ENCODE measurements around the gene AQP12B.
"Not testable (repeated sequence)": the region's sequence is repeated elsewhere in the genome, so short reads cannot be mapped to it uniquely, and the experiment has no call there.

The AQP12B gene

DNA sequence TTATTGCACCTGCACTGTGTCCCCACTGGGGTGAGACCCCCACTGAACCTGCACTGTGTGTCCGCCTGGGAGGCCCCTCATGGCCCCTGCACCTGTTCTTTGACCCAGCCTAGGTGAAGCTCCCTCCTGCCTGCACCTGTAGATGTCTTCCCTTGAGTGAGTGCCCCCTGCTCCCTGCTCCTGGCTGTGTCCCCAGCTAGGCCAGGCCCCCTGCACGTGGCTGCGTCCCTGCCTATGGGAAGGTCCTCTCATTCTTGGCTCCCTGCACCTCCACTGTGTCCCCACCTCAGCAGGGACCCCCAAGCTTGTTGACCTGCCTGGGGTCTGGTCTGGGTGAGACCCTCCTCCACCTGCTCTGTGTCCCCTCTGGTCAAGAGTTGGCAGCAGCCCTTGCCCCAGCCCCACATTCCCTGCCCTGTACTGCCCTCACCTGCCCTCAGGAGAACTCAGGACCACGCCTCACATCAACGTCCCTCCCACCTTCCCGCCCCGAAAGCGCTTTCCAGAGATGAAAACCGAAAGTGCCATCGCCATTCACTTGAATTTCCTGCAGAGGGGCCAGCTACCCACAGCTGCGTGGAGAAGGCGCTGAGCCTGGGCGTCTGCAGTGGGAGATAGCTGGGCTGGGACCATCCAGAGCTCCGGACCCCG is 769 bp upstream of the AQP12B start:
- not testable (repeated sequence) for DNase-seq (ENCODE audit: low spot score)

- DNase-seq (ENCODE audit: low spot score): not testable (repeated sequence)
These were observed 2.5 kb downstream of the AQP12B start for GRCh38 chr2:240680185-240680584.

GRCh38 chr2:240678909-240679308 is 3.8 kb downstream of the AQP12B start:
- DNase-seq (ENCODE audit: low spot score): not testable (repeated sequence)

- DNase-seq (ENCODE audit: low spot score): not testable (repeated sequence)
These were observed 4.6 kb downstream of the AQP12B start for GRCh38 chr2:240678043-240678442.

- not testable (repeated sequence) for DNase-seq (ENCODE audit: low spot score)
These were observed 7.3 kb downstream of the AQP12B start for GRCh38 chr2:240675345-240675744.

DNA sequence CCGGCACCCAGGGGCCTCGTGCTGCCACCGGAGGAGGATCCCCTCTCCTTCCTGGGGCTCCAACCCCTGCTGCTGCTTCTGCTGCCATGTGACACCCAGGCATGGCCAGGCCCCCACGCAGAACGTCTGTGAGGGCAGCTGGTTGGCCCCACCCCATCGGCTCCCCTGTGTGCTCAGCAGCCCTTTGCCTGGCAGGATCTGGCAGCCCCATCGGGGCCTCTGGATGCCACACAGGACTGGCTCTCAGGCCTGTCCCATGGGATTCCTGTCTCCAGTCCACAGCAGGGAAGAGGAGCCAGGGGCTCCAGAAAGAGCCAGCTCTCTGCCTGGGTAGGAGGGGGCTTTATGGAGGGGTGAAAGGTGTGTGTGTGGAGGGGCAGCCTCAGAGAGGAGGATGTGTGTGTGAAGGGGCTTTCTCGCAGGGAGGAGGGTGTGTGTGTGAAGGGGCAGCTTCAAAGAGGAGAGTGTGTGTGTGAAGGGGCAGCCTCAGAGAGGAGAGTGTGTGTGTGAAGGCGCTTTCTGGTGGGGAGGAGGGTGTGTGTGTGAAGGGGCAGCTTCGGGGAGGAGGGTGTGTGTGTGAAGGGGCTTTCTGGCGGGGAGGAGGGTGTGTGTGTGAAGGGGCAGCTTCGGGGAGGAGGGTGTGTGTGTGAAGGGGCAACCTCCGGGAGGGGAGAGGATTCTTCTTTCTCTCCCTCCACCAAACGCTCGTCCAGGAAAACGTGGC is 8.1 kb downstream of the AQP12B start:
- not testable (repeated sequence) for DNase-seq (ENCODE audit: low spot score)

GRCh38 chr2:240672701-240673190 is 9.9 kb downstream of the AQP12B start:
- DNase-seq (ENCODE audit: low spot score): no peak

GRCh38 chr2:240672076-240672700 is 10.5 kb downstream of the AQP12B start:
- no peak for DNase-seq (ENCODE audit: low spot score)

- no peak for DNase-seq (ENCODE audit: low spot score)
These were observed 11.7 kb downstream of the AQP12B start for GRCh38 chr2:240670950-240671349.

GRCh38 chr2:240670402-240670801 is 12.3 kb downstream of the AQP12B start:
- DNase-seq (ENCODE audit: low spot score): no peak

- DNase-seq (ENCODE audit: low spot score): no peak
These were observed 18.1 kb downstream of the AQP12B start for GRCh38 chr2:240664622-240665021.

DNA sequence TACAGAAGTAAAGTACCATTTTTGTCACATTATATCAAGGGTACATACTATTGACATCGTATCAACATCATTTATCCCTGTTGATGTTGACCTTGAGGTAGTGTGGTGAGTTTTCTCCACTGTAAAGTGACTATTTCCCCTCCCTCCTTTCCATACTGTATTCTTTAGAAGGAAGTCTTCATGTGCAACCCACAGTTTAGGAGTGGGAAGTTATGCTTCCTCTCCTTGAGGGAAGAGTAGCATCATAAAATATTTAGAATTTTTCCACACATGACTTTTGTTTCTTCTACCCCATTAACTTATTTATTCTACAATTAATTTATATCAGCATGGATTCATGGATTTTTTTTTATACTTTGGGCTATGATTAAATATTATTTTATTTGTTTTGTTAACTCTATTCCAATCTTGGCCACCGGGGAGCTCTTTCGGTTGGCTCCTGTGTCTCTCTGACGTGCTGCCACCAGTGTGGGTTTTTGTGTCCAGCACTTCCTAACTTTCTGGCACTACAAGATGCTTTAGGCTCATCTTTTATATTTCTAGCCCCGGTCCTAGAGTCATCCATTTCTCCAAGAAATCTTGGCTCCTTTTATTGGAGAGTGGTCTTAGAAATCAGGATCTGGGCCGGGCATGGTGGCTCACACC is 19.0 kb downstream of the AQP12B start:
- DNase-seq (ENCODE audit: low spot score): no peak

GRCh38 chr2:240662681-240663080 is 20.0 kb downstream of the AQP12B start:
- DNase-seq (ENCODE audit: low spot score): no peak

GRCh38 chr2:240659883-240660282 is 22.8 kb downstream of the AQP12B start:
- DNase-seq (ENCODE audit: low spot score): not testable (repeated sequence)

DNA sequence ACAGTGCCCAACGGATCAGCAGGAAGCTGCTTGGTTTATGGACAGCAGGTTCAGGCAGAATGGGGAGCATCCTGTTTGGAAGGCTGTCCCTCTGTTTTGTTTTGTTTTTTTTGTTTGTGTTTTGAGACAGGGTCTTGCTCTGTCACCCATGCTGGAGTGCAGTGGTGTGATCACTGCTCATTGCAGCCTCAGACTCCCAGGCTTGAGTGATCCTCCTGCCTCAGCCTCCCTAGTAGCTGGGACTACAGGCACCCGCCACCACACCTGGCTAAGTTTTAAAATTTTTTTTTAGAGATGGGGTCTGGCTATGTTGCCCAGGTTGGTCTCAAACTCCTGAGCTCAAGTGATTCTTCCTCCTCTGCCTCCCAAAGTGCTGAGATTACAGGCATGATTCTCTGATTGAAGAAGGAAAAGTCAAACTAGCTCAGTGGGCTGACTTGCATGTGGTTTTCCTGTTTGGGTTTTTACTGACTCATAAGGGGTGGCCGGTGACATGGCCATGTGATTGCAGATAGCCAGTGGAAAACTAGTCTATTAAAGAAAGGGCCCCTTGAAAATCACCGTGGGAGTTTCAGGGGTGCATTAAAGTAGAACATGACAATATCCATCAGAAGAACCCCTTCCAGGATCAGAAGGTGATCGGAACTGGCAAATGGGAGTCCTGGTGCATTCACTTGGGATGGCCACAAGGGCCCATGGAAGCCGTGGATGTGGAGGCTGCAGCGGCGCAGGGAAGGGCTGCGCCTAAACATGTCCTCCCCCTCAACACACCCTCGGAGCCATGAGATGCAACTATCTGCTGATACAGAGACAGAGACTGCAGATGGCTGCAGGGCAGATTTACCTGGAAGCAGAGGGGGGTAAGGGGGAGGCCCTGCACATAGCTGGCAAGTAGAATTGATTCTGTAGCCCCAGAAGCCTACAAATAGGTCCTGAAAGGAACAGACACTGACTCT is 26.5 kb downstream of the AQP12B start:
- no peak for DNase-seq (ENCODE audit: low spot score)

DNA sequence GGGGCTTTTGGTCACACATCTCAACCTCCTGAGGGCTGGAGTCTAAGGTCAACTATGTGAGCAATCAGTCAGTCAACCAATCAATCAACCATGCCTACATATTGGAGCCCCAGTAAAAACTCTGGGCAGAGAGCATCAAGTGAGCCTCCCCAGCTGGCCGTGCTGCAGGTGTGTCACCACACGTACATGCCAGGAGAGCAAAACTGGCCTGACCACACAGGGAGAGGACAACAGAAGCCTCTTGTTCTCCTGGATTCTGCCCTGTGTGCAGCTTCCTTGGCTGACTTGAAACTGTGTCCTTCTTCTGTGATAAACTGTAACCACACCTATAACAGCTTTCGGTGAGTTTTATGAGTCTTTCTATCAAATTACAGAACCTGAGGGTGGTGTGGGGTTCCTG is 31.5 kb downstream of the AQP12B start:
- no peak for DNase-seq (ENCODE audit: low spot score)

GRCh38 chr2:240650254-240650965 is 32.3 kb downstream of the AQP12B start:
- no peak for DNase-seq (ENCODE audit: low spot score)

- no peak for DNase-seq (ENCODE audit: low spot score)
These were observed 33.4 kb downstream of the AQP12B start for GRCh38 chr2:240649331-240649730.

DNA sequence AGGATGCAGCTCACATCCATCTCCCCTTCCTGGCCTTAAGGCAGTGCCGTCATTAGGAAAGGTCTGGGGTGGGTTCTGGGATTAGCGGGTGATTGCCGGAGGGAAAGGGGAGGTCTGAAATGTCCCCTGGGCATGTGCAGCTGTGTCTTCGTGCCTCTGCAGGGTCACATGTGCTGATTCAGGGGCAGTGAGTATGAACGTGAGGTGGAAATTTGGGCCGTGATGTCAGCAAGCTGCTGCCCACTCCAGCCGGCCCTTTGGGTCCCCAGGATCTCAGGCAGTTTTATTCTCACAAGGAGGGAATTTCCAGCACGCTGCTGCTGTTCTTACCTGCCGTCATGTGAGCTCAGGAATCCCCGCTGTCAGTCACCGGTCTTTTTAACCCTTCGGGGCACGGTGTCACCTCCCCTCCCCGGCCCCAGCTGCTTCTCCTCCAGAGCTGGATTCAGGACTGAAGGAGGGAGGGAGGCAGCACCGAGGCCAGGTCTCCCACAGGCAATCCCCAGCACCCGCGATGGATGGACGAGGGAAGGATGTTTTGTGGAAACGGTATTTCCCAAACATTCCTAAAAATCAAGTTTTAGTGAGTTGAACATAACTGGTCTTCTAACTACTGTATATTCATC is 33.9 kb downstream of the AQP12B start:
- DNase-seq (ENCODE audit: low spot score): no peak

DNA sequence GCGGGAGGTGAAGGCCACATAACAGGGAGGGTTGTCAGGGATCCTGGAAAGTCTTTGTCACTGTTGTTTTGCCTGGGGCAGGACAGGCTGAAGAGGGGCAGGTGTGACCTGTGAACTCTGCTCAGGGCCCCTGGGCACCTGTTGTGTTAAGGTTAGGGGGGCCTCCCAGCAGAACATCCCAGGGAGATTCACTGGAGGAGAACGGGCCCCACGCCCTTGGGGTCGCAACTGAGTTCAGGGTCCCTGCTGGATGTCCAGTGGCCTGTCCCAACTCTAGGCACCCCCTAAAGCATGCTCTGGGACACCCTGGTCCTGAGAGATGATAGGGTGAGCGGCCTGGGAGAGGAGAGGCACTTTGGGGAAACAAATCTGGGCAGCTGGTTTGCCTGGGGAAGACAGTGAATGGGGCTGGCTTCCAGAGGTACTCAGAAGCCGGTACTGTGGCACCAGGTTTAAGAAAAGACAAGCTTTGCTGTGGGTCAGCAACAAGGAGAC is 34.5 kb downstream of the AQP12B start:
- DNase-seq (ENCODE audit: low spot score): no peak

Measured in globus pallidus (tissue), 1 donor.